Mucosa of gallbladder (tissue), 1 donor: ENCODE data around the gene HSPB9. TPM values are rescaled to one million over a fixed set of nuclear protein-coding genes. Genes with fewer than 3 reads are reported as not detected.
A peak's percentile ranks its signal among the peaks of the same experiment; 100 is the strongest.

Source experiments
- DNase-seq: peaks from one replicate; pipeline ENCODE4 v3.0.0-alpha.2; 2020; ENCODE audit warnings: low spot score
- total RNA-seq: library from RNA; stranded (reverse); gene quantifications from one replicate; pipeline ENCODE4 v1.2.1, GENCODE V29; 2021
- donor health status: DM: no; HTN: no; CAD: no.

The HSPB9 gene
- total RNA-seq = 0.29 TPM

- DNase-seq = peak; percentile 59
These were observed at the start of gene HSPB9 for GRCh38 chr17:42122371-42123303. Gene HSPB9, plus strand, starts transcription at chr17:42122804. Its CDS starts 47 bp downstream, at chr17:42122851.

- DNase-seq = no peak
These were observed 46.8 kb upstream of the HSPB9 start for GRCh38 chr17:42075789-42076188.

GRCh38 chr17:42076797-42077559 is 45.6 kb upstream of the HSPB9 start:
- no peak for DNase-seq

- no peak for DNase-seq
These were observed 44.8 kb upstream of the HSPB9 start for GRCh38 chr17:42077755-42078154.

- no peak for DNase-seq
These were observed 44.1 kb upstream of the HSPB9 start for GRCh38 chr17:42078396-42079043.

GRCh38 chr17:42079541-42079940 is 43.1 kb upstream of the HSPB9 start:
- DNase-seq = no peak

- DNase-seq = no peak
These were observed 41.0 kb upstream of the HSPB9 start for GRCh38 chr17:42081516-42082129.

- no peak for DNase-seq
These were observed 35.4 kb upstream of the HSPB9 start for GRCh38 chr17:42087042-42087701.

GRCh38 chr17:42087736-42088705 is 34.6 kb upstream of the HSPB9 start:
- DNase-seq = no peak

- no peak for DNase-seq
These were observed 33.9 kb upstream of the HSPB9 start for GRCh38 chr17:42088736-42089135.

GRCh38 chr17:42090964-42091790 is 31.4 kb upstream of the HSPB9 start:
- DNase-seq = no peak

- no peak for DNase-seq
These were observed 29.7 kb upstream of the HSPB9 start for GRCh38 chr17:42092939-42093338.

GRCh38 chr17:42094375-42095069 is 28.1 kb upstream of the HSPB9 start:
- no peak for DNase-seq

GRCh38 chr17:42096360-42097111 is 26.1 kb upstream of the HSPB9 start:
- no peak for DNase-seq

GRCh38 chr17:42097691-42098631 is 24.6 kb upstream of the HSPB9 start, which contains the start of gene ZNF385C:
Gene ZNF385C, minus strand, starts transcription at chr17:42098473. Its CDS starts 35,417 bp downstream, at chr17:42063056.
- no peak for DNase-seq

- no peak for DNase-seq
These were observed 23.7 kb upstream of the HSPB9 start for GRCh38 chr17:42098730-42099399.
